HPDE6-E6E7 (cell line): ENCODE measurements around the gene APOL6.

Experiments used
- DNase-seq: peaks from one replicate; pipeline ENCODE4 v3.0.0; 2011; ENCODE audit warnings: missing footprints; ENCODE audit errors: extremely low spot score

APOL6 gene, protein sequence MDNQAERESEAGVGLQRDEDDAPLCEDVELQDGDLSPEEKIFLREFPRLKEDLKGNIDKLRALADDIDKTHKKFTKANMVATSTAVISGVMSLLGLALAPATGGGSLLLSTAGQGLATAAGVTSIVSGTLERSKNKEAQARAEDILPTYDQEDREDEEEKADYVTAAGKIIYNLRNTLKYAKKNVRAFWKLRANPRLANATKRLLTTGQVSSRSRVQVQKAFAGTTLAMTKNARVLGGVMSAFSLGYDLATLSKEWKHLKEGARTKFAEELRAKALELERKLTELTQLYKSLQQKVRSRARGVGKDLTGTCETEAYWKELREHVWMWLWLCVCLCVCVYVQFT

DNA sequence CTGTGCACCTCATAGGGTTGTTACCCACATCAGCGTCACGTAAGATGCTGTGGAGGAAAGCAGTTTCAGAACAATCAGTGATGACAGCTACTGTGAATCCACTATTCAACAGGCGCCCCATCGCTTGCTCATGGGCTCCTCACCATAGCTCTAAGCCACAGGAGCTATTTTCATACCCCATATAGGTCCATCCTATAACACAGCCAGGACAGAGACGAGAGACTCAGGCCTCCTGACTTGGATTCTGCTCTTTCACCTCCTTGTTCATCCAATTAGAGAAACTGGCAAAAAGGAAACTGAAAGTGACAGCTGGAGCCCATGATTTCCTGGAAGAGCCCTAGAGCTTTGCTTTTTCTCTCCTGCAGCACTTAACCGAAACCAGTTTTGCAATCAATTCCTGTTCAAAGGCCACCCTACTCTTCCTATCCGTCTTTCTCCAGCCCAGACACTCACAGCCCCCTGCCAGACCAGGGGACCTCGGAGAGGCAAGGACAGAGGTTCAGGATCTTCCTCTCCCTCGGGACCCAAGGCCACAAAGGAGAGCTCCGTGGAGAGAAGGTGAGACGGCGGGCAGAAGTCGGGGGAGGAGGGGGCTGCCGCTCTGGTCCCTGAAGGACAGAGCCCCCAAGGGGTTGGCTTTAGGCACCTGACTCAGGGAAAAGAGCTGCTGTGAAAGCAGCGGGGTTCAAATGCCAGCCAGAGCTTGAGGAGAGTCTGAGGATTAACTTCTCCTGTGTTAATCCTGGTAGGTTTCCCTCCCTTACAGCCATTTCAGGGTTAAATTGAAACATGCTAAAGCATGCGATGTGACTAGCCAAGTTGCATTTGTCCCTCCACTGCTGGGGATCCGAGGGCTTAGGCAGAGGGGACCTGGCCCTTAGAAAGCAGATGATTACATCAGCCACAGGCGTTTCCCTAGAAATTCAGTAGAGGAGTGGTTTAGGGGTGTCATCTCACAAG is at the start of gene APOL6:
Gene APOL6, plus strand, starts transcription at position 381 of the 960 bp plus-strand sequence. CDS start 7,980 bp downstream, outside the sequence.
- DNase-seq, result peak; percentile 57

DNA sequence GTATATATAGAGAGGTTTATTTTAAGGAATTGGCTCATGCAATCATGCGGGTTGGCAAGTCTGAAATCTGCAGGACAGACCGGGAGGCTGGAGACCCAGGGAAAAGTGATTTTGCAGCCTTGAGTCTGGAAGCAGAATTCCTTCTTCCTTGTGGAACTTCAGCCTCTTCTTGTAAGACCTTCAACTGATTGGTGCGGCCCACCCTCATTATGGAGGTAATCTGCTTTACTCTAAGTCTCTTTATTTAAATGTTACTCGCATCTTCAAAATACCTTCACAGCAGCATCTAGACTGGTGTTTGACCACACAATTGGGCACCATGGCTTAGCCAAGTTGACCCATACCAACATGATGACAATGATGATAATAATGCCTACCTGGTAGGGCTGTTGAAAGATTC is 48.9 kb upstream of the APOL6 start:
- no peak for DNase-seq

DNA sequence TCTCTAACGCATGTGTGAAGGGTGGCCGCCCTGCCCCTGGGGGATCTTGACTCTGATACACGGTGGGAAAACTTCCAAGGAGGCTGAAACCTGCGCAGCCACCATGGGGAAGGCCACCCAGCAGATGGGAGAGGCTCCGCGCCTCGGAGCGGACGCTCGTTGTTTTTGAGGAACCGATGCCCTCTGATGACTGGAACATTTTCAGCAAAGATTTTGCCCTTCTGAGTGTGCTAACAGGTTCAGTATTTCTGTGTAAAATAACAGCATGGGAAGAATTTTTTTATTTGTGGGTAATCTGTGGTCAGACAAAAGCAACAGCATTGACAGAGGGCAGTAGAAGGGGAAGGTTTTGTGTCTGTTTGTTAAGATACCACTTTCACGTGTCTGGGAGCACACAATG is 47.8 kb upstream of the APOL6 start:
- no peak for DNase-seq

DNA sequence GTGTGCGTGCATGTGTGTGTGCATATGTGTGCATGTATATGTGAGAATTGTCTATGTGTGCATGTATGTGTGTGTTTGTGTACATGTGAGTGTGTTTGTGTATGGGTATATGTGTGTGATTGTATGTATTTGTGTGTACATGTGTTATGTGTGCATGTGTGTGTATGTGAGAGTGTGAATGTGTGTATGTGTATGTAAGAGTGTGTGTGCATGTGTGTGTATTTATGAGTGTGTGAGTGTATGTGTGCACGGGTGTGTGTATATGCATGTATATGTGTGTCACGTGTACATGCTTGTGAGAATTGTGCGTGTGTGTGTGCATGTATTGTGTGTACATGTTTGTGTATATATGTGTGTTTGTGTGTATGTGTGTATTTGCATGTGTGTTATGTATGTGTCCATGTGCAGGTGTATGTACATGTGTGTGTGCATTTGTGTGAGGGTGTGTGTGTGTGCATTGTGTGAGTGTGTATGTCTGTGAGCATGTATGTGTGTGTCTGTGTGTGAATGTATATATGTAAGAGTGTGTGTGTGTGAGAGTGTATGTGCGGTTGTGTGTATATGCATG is 47.1 kb upstream of the APOL6 start:
- no peak for DNase-seq

DNA sequence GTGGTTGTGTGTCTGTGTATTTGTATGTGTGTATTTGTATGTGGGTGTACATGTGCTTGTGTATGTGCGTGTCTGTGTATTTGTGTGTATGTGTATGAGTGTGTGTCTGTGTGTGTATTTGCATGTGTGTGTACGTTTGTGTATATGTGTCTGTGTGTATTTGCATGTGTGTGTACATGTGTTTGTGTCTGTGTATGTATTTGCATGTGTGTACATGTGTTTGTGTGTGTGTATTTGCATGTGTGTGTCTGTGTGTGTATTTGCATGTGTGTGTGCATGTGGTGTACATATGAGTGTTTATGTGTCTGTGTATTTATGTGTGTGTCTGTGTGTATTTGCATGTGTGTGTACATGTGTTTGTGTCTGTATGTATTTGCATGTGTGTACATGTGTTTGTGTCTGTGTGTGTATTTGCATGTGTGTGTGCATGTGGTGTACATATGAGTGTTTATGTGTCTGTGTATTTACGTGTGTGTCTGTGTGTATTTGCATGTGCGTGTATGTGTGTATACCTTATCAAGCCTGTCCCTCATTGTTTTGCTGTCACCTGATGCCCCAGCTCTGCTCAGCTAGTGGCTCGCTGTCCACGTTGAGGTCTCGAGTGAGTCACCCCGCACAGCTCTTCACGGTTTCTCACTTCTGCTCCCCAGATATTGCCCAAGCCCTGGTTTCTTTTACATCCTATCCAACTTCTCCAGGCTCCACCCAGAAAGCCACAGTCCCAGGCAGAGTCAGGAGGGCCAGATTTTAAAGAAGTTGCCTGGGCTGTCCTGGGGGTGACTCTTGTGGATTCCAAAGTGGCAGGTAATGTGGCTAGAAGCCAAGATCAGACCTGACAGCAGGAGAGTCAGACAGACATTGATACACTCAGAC is 46.3 kb upstream of the APOL6 start:
- peak; percentile 73 for DNase-seq

DNA sequence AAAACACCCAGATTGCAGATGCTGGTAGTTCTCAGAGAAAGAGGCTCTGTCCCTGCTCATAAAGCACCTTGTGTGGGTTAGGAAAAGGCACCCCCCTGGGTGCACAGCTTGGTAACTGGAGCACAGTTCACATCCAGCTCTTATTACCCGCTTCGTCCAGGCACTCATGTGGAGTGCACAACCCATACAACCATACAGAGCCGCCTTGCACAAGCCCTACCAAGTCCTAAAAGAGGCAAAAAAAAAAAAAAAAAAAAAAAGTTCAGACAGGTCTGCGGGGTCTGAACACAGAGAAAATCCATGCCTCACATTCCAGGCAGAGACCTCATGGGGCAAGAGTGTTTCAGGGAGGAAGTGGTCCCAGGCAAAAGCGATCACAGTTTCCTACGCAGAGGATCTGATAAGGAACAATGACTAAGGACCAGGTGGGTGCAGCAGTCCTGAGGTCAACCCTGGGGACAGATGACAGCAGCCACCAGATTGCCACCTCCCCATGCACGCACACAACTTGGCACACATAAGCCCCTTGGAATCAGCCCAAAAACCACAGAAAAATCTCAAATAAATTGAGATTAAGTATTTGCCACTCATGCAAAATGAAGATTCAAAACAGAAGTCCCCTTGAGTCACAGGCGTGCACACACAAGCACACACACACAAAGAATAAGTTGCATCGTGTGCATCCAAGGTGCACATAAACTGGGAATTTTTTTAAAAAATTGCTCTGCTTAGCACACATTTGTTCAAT is 43.5 kb upstream of the APOL6 start:
- DNase-seq, result no peak

DNA sequence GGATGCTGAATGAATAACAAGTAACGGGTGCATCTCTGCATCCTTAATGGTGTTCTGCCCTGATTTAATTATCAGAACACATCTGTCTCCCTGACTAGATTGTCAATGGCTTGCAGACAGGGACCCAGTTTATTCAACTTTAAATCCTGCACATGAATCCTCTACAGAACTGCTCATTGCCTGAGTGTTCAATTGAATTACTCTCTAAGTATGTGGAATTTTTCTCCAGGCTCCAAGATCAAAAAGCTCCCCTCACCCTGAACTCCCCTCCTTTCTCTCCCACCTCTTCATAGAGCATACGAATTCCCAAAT is 42.9 kb upstream of the APOL6 start:
- no peak for DNase-seq

DNA sequence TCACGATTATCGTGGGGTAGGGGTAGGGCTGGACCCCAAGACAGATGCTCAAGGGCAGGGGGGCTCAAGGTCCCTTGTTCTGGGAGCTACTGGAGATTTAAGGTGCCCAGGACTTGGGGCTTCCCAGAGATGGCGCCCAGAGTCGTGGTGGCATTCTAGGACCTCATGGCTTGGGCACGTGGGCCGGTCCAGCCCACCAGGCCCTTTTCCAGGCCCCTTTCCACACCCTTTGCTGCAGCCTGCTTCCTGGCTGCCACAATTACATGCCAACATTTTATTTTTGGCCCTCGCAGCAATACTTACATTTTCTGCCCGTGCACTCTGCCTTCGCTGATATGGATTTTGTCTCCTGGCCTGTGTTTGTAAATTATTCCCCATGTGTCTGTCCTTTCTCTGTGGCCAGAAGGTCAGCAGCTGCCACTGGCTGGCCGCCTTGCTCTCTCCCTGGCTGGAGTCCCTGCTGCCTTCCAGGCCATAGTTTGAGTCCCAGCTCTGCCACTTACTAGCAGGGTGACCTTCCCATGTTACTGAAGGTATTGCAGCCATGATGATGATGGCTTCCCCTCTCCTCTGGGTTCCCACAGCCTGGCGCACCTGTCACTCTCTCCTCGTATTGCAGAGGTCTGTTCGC is 42.3 kb upstream of the APOL6 start:
- no peak for DNase-seq

DNA sequence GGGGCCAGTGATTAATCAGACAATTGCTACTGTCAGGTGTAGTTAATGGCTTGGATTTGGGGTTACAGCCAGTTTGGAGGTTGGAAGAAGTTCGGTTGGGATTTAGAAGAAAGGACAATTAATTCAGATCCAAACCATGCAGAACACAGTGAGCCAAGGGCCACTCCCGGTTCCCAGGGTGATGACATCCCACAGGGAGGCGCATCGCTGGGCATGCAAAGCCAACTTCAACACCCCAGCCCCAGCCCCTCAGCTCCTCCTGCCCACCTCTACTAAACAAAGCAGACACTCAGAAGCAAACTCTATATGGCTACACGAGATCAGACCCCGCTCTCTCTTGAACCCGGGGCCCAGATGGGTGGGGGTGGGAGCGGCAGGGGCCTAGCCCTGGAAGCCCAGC is 41.3 kb upstream of the APOL6 start:
- no peak for DNase-seq

DNA sequence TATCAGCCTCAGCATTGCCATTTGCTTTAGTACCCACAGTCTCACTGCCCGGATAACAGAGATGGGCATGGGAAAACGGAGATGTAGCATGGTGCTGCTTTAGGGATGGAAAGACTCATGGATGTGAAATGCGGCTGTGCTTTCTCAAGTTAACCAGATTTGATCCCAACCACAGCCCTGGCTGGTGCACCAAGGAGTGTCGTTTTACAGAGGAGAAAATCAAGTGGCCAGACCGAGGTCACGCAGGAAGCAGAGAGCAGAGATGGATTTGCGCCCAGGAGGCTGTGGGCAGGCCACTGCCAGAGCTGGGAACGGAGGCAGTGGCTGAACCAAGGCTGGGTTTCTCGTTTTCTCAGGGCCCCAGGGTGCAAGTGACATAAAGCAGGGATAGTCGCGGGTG is 40.2 kb upstream of the APOL6 start:
- no peak for DNase-seq

DNA sequence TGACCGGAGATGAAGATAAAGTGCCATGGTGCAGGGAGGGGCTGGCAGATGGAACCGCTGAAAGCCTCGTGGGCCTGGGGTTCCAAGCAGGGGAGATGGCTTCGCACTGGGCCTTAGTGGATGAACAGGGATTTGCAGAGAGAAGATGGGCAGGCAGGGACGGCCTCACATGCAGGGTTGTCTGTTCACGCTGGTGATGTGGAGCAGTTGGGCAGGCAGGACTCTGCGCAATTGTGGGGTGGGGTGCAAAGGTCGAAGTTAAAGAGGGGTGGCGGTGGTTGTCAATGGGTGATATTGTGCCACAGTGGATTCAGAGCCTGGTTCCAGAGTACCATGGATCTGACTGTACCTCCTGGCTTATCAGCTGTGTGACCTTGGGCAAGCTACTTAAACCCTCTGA is 39.0 kb upstream of the APOL6 start:
- no peak for DNase-seq

DNA sequence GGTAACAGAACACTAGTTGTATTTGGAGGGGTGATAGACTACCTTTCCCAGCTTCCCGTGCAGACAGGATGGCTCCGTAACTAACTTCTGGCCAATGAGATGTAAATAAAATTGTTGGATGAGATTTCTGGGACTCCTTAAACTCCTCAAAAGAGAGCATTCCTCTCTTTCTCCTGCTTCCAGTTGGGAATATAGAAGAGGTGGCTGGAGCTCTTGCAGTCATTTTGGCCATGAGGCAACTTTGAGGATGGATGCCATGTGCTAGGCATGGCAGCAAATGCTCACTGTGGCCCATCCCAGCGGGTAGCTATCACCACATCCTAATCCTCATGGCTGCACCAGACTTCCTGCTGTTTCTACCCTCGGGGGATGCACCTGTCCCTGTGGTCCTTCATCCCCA is 38.5 kb upstream of the APOL6 start:
- DNase-seq, result no peak

DNA sequence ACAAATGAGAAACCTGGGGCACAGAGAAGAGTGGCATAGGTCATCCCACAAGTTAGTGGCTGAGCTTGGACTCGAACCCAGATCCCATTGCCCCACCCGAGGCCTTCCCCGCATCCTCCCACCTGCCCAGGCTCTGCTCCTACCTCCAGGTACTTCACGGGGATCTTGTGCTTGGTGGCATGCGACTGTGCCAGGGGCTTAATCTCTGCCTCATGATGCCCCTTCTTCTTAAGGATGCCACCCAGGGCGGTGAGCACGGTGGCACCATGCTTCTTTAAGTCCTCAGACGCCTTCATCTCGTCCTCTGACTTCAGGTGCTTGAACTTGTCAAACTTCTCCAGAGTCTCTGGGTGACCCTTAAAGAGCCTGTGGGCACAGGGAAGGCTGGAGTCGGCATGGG is 37.5 kb upstream of the APOL6 start:
- no peak for DNase-seq

DNA sequence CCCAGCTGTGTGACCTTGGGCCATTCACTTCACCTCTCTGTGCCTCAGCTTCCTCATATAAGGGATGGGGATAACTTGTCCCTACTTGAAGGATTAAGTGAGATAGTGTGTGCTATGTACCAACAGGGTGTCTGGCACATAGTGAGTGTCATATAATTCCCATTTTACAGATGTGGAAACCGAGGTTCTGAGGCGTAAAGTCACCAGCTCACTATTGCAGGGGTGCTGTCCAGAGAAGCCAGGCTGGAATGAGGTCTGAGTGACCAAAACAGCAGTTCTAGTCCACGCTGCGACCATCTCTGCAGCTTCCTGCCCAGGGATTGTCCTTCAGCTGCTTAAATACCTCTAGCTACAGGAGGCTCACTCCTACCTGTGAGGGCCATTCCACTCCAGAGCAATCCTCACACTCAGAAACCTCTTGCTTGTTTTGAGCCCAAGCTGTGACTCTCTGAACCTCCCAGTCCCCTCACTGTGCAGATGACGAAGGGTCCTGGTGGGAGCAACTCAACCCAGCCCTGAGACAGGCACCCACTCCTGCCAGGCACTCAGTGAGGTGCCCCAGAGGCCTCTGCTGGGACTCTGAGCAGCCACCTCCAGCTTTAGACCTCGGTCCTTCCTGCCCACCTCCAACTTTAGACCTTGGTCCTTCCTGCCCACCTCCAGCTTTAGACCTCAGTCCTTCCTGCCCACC is 36.9 kb upstream of the APOL6 start:
- no peak for DNase-seq

DNA sequence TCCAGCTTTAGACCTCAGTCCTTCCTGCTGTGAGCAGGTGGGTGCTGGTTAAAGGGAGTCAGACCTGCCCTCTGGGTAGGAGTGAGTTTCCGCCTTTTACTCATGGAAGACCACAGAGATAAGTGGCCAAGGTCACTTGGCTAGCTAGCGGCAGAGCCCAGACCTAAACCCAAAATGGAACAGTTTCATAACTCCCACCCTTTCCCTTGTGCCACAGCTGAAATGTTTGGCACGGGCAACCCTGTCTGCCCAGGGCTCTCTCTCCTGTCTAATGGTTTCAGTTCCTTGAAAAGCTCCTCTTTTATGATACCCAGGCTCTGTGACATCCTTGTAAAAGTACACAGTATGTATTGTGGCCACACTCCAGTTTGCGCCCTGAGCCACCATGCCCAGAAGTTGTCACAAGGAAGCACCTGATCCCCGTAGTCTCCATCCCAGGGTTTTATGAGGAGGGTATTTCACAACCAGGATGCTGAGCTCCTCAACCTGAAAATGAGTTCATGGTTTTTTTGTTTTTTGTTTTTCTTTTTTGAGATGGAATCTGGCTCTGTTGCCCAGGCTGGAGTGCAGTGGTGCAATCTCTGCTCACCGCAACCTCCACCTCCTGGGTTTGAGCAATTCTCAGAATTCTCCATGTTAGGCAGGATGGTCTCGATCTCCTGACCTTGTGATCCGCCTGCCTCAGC is 36.2 kb upstream of the APOL6 start:
- no peak for DNase-seq

DNA sequence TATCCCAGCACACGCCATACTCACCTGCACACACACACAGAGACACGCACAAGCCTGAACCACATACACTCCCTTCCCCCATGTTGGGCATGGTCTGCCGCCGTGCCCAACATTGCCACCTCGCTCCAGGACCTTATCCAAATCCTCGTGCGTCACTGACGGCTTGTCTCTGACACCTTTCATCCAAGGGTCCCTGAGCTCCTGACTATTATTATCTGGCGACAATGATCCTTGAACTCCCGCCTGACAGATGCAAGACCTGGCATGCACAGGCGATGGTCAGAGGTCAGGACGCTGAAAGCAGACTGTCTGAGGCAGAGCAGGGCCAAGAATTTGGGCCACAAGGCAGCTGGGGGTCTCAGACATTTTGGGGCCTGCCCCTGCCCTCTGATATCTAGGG is 35.3 kb upstream of the APOL6 start:
- no peak for DNase-seq

DNA sequence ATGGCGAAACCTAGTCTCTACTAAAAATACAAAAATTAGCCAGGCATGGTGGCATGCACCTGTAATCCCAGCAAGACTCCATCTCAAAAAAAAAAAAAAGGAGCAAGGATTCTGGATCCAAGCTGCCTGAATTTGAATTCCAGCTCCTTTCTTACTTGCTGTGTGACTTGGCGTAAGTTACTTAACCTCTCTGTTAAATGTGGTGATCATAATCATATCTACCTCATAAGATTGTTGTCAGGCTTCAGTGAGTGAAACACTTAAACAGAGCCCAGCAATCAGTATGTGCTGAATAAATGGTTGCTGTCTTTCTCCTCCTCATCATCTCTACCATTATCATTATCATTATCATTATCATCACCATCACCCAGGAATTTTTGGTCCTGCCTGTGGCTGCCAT is 33.8 kb upstream of the APOL6 start:
- no peak for DNase-seq

DNA sequence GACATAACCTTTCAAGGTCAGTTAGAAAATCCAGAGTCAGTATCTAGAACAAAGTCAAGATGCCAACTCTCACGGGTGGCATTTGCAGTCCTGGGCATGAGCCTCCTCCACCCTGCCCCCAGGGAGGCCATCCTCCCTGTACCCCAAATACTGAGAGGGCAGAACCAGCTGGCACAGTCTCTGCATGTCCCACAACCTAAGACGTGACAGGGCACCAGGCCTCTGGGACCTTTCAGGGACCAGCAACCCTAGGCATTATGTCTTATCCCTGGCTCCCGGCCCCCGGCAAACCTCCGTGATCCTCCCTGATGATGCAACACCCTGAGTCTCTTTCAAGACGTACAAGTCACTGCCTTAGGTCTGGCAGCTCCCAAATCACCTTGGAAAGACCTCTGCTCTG is 33.1 kb upstream of the APOL6 start:
- no peak for DNase-seq

DNA sequence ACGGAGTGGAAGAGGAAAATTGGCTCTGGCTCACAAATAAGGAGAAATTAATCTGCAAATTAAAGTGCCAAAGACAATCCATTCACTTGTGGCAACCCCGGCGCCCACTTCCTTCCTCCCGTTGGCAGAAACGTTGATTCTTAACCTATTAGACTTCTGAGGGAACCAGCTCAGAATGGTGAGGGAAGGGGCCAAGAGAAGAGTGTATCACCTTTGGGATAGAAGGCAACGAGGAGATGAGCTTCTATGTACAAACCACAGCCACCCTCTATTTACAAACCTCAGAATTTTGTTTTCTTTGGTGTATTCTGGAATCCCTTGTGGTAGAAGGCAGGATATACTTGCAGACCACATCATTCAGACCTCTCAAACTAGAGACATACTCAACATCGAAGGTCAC is 32.2 kb upstream of the APOL6 start:
- no peak for DNase-seq
